NCI-H748 treated with DMSO at 0.1 percent for 48 hours (cell line): Measurements from ENCODE around the gene ERCC1.

ENCODE experiments used
- DNase-seq: peaks from one replicate; lab custom pipeline; 2025; lab: John Stamatoyannopoulos, UW

Gene ERCC1

DNA sequence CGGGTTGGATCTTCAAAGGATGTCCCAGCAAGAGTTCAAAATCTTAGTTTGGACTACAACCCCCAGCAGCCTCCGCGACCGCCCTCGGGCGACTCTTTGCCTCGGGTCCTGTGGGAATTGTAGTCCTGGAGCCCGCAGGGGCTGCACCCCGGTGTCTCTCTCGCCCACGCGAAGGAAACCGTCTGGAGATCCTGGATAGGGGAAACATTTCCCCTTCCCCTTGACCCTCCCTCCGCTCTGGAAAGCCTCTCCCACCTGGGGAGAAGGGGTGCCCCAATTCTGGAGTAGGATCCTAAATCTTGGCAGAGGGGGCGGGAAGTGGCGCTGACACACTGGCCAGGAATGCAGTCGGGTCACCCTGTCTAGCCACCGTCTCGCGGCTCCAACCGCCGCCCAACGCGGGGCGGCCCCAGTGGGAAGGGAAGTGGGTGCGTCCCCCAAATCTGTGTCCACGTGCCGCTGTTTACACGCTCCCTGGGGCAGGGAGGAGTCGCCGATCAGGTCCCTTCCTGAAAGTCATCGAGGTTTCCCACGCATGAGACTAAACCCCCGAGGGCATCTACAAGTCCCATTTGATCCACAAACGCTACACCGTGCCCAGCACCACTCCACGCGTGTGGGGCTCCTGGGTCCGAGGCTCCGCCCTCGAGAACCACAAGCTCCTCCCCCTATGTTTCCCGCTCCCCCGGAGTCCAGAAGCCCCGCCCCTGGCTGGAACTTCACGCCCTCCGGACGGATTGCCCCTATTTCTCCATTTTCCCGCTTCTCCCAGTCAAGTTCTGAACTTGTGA is 18.1 kb downstream of the ERCC1 start:
- peak; percentile 93 for DNase-seq

DNA sequence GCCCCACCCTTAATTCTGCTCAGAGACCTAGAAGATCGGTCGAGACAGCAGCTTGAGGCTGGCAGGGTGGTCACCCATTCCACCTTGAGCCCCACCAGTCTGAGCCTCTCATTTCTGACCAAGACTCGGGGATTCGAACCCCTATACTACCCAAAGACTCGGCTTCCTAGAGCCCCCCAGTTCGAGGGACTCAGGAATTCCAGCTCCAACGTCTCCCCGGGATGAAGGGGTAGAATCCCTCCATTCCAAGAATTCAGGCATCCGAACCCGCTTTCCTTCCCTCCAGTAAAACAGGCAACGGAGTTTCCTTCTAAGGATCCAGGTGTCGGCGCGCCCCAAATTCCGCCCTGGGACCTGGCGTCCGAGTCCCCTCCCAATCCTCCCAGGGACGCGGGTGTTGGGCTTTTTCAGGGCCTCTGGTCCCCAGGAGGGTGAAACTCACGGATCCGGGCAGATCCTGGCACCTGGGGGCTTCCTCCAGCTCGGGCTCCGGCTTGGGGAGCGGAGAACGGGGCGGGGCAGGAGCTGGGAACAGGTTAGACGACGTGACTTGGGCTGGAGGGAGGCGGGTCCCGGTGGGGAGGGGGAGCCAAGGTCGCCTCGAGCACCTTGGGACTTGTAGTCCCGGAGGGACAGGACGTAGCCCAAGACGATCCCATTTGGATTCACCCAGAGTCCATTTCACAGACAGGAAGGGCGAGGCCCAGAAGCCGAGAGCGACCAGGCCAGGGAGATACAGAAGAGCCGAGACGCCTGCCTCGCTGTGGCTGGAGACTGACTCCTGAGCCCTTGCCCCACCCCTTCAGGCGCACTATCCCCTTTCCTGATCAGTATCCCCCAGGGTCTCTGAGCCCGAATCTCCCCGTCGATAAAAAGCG is 18.9 kb downstream of the ERCC1 start, which contains the start of gene PPP1R13L:
Gene PPP1R13L, minus strand, starts transcription at position 513 of the 878 bp plus-strand sequence. CDS start 6,751 bp downstream, outside the sequence.
- peak; percentile 90 for DNase-seq

DNA sequence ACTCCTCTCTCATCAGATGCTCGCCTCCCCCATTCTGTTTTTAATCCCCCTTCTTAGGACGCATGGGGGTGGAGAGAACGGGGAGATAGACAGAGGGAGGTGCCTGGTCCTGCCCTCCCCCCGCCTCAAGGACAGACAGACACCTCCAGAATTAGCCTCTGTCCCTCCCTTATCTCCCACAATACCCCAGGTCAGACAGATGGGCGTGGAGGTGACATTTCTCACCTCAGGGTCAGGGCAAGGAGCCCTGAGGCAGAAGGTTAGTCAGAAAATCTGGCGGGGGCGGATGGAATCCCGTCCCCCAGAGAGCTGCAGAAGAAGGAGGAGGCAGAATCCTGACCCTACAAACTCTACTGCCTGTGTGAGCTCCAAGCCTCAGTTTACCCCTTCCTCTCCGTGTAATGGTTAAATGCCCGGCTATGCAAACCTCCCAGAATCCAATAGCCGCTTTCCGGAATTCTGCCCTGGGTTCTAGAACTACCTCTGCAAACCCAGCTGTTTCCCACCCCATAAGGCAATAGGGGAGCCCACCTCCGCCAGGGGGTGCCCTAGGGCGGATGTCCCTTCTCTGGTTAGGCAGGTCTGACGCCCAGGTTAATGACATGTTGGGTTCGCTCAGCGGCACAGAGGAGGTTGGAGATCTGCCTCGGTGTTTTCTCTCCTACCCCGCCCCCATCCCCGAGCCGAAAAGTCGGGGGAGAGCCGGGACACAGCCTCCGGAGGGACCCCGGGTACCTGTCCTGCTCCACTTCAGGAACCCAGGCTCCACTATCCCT is 19.7 kb downstream of the ERCC1 start:
- DNase-seq = peak; percentile 64

DNA sequence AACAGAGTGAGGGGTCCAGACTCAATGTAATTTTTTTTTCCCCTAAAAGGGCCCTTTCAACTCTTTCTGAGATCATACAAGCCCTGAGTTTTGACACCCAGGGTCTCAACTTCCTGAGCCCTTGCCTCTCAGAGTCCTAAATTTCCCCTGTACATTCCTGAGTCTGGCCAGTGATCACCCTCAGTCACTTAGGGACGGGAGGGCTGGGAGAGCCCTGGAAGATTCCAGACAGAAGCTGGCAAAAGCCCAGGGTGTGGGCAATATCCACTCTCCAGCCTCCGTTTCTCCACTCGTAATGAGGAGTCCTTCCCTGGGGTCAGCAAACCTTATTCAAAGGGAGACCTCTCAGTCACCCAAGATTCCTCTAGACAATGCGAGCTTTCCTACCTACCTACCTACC is 20.4 kb downstream of the ERCC1 start:
- no peak for DNase-seq

DNA sequence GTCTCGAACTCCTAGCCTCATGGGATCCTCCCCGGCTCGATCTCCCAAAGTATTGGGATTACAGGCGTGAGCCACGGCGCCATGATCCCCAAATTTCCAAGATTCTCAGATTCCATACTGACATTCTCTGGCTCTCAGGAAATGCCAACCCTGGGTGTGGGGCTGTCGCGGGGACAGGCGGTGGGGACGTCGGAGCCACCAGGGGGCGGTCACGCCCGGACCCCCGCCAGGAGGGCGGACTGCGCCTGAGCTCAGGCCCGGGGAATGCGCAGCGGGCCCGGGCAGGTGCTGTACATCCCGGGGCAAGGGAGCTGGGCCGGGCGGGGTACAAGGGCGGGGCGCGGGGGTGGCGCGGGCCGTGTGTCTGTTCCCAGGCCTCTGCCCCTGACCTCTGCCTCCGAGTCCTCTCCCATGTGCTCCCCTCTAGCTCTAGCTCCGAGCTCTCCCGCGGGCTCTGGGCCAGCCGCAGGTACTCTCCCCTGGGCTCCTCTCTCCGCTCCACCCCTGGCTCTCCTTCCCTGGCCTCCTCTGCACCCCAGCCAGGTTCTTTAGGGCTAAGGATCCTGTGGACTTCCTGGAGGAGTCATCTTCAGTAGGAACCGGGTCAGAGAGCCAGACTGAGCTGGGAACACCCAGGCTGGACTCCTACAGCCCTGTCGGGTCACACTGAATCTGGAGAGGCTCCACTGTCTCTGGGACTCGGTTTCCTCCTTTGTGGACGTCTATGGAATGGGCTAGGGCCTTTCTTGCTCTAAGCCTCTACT is 21.2 kb downstream of the ERCC1 start:
- DNase-seq = no peak

DNA sequence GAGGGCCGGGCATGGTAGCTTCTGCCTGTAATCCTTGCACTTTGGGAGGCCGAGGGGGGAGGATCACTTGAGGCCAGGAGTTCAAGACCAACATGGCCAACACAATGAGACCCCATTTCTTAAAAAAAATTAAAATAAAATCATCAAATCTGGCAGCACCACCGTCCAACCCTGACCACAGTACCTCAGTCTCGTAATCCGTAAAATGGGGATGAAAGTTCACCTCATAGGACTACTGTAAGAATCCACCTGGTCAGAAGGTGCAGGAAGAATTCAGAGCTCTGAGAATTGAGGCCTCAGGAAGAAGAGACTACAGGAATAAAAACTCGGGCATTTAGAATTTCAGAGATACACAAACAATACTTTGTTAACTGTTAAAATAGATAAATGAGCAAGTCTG is 21.9 kb downstream of the ERCC1 start:
- no peak for DNase-seq

DNA sequence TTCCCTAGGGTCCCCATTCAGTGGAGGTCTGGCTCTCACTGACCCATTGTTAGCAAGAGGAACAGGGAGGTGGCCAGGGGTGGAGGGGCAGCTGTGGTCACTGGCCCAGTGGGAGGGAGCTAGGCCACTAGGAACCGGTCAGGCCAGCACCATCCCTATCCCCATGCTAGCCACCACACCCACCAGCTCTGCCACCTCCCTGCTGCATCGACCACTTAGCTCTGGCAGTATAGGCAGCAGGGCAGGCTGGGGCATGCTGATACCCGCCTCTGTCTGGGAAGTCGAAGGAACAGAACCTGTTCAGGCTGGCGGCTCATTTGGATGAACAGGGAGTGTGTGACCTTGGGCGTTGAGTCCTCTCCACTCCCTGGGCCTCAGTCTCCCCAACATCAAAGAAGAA is 23.5 kb downstream of the ERCC1 start:
- no peak for DNase-seq

DNA sequence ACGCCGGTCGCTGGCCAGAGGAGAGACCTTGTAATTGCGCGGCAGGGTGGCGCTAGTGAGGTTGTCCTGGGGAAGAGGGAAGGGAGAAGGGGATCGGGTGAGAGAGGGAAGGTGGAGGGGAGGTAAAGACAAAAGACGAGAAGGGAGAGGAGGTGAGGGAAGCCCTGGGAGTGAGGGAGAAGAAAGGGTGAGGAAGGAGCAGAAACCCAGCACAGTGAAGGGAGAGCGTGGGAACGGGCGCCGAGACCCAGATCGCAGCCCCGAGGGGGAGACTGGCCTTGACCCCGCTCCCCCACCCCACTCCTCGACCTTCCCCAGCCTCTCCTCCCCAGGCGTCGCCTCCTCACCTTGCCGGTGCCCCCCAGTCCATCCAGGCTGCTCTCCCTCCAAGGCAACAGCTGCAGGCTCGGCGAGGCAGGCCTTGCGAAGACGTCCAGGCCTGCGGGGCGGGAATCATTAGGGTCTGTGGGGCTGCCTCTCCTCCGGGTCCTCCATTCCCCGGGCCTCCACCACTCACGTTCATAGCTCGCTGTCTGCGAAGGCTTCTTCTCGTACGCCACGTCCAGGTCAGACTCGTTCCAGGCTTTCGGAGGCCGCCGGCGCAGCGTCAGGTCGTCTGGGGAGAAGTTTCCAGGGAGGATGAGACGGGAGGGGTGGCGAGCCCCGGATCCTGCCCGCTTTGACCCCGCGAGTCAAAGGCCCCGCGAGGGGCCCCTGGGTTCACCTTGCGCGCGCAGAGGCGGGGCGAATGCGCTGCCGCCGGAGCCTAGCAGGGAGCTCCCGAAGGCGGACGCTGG is 27.7 kb downstream of the ERCC1 start:
- no peak for DNase-seq

DNA sequence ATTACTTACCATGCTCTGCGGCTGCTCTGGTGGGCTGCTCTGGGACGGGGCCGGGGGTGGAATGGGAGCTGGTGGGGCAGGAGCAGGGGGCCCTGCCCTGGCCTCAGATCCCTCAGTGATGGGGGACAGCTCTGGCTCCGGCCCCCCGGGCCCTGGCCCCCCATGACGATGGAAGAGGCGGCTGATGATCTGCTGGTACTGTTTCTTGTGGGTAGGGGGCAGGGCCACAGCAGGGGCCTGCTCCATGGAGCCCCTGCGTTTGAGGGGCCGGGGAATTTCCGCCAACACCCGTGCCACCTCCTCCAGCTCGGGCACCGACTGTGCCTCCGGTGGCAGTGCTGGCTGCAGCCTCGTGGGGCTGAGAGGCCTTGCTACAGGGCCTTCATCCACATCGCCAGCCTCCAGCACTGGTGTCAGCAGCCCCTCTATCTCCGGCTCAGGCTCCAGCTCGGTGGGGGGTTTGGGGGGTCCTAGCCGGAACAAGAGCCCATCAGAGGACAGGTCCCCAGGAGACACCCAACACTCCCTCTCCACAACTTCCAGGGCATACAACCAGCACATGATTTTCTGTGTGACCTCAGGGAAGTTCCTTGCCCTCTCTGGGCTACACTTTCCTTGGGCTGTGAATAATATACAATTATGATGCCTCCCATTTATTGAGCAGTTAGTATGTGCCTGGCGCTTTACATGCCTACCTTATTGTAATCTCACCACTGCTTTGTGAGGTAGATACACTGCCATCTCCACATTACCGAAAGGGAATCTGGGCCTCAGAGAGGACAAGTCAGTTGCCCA is 31.6 kb downstream of the ERCC1 start:
- DNase-seq = no peak

DNA sequence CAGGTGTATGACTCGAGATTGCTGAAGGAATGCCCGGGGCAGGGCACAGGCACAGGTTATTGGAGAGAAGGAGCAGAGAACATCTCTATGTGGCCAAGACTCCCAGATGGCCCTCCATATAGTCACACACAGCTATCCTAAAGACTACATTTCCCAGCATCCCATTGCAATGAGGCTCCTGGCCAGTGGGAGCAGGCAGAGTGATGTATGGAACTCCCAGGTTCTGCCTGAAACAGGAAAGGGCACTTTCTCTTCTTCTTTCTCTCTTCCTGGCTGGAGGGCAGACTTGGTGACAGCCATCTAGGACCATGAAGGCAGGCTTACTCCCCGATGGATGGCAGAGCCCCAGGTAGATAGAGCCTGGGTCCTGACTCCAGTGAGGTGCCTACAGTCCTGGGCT is 32.4 kb downstream of the ERCC1 start:
- no peak for DNase-seq

DNA sequence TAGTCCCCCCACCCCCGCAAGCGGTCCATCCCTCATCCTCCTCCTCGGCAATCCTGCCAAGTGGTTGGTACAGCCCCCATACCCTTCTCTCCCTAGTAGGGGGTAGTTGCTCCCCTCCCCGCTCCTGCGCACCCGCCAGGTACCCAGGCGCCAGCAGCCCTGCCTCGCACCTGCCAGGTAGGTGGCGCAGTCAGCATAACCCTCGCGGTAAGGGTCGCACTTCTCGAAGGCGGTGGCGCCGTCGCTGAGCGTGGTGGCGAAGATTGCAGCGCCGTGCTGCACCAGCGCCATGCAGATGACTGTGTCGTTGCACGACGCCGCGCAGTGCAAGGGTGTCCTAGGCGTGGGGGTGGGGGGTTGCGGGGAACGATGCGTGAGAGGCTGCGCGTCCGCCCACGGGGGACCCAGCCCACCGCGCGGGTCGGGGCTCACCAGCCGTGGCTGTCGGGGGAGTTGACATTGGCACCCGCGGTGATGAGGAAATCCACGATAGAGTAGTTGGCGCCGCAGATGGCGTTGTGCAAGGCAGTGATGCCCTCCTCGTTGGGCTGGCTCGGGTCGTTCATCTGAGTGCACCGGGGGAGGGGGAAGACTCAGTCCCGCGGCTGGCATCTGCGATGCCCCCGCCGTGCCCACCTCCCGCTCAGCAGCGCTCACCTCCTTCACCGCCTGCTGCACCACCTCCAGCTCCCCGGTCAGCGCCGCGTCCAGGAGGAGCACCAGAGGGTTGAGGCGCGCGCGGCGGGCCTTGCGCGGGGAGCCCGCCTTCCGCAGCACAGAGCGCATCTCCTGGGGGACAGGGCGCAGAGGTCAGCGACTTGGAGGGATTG is 38.1 kb downstream of the ERCC1 start:
- peak; percentile 11 for DNase-seq

DNA sequence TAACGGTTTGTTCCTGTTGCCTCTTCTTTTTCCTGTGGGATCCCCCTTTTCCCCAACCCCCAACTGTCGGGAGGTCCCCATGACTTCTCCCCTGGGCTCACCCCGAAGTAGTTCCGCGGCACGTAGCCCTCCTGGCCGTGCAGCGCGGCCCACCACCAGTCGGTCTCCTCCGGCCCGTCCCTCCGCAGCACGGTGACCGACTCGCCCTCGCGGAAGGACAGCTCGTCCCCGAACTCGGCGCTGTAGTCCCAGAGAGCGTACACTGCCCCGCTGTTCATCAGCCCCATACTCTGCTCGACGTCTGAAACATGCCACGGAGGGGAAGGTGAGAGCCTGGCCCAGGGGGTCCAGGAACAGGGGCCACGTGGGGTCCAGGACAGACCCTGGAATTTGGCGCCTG is 41.3 kb downstream of the ERCC1 start:
- no peak for DNase-seq

DNA sequence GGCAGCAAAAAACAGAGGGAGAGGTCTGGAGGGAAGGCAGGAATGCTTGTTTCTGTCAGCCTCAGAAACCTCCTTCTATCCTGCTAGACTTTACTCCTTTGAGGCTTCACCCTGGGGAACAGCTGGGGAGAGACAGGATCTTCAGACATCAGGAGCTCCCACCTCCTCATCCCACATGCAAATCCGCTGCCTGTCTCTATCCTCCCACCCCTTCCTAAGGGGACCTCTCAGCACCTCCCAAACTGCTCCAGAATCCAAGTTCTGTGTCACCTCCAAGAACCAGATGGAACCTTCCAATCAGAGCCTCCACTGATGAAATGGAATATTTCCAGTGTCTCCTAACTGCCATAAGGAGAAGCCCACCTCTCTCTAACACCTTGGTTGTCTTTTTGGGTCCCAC is 43.6 kb downstream of the ERCC1 start:
- no peak for DNase-seq

DNA sequence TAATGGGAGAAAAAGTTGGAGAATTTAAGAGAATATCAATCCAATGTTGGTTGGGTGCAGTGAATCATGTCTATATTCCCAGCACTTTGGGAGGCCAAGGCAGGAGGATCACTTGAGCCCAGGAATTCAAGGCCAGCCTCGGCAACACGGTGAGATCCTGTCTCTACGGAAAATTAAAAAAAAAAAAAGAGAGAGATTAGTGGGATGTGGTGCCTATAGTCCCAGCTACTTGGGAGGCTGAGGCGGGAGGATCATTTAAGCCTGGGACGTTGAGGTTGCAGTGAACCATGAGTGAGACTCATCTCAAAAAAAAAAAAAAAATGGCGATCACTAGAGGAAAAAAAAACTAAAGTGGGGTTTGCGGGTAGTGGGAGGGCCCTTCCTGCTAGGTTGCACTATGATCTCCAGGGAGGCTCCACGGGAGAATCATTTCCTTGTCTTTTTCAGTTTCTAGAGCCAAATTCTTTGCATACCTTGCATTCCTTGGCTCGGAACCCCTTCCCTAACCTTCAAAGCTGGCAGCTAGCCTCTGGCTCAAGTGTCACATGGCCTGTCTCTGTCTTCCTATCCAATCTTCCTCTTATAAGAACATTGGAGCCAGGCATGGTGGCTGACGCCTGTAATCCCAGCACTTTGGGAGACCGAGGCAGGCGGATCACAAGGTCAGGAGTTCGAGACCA is 47.5 kb downstream of the ERCC1 start:
- DNase-seq = no peak

DNA sequence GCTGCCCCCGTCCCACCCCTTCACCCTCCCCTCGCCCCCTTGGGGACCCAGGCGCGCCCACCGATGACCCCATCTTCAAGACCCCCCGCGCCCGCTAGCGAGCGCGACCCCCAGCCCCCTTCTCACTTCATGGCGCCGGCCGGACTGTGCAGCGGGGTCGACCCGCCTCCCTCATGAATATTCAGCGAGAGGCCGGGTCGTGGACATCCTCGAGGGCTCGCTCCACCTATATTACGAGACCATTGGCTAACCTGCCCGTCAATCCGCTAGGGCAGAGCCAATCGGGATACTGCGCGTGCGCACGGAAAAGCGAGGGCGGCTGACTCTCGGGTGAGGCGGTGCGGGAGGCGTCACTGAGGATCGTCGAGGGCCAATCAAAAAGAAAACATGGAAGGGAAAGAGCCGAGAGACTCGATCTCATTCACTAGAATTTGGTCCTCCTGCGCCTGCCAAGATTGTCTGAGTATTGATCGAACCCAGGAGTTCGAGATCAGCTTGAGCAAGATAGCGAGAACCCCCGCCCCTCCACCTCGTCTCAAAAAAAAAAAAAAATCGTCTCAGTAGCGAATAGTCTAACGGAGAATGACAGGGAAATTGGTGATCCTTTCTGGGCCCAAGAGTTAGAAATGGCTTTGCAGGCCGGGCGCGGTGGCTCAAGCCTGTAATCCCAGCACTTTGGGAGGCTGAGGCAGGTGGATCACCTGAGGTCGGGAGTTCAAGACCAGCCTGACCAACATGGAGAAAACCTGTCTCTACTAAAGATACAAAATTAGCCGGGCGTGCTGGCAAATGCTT is 53.1 kb downstream of the ERCC1 start, which contains the start of gene ERCC2:
Gene ERCC2, minus strand, starts transcription at position 164 of the 795 bp plus-strand sequence. Its CDS starts 33 bp downstream, at position 131.
- peak; percentile 99 for DNase-seq

DNA sequence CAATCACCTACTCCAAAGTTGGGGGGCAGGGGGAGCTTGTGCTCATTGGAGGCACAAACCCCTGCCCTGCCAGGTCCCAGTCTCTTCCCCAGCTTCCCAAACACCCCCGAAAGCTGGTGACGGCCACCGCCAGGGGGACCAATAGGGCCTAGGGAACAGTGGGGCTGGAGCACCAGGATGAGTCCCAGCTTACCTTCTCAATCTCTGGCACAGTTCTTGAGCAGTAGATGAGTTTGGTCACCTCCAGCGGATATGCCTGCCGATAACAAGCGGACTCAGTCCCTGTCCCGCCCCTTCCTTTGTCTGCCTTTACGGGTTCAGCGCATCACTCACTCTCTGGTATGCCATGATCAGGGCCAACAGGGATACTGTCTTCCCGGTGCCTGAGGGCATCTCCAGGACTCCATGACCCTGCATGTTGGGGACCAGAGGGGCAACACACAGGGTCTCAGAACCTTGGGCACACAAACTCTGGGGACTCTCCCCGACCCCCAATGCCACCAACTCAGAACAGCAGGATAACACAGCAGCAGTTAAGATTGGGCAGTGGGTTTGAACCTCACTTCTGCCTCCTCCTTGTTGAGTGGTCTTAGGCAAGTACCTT is 54.9 kb downstream of the ERCC1 start:
- no peak for DNase-seq

DNA sequence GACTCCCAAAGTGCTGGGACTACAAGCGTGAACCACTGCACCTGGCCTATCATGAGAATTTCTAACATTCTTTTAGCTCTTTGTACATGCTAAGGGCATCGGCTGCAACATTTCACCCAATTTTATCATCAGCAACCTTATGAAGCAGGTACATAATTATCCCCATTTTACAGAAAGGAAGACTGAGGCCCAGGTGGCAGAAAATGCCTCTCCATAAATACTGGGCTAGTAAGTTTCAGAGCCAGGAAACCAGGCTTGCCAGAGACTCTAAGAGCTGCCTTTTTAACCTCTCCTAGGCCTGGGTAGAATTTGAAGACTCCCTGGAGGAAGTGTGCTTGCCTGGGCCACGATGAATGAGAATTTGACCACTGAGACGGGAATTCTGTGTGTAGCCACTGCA is 55.6 kb downstream of the ERCC1 start:
- no peak for DNase-seq
